NCI-H748 treated with DMSO at 0.1 percent for 48 hours (cell line): Measurements from ENCODE around the gene TSGA10.
"Not testable (repeated sequence)": the region's sequence is repeated elsewhere in the genome, so short reads cannot be mapped to it uniquely, and the experiment has no call there.

ENCODE experiments used
- DNase-seq: peaks from one replicate; lab custom pipeline; 2025; lab: John Stamatoyannopoulos, UW

Gene TSGA10

DNA sequence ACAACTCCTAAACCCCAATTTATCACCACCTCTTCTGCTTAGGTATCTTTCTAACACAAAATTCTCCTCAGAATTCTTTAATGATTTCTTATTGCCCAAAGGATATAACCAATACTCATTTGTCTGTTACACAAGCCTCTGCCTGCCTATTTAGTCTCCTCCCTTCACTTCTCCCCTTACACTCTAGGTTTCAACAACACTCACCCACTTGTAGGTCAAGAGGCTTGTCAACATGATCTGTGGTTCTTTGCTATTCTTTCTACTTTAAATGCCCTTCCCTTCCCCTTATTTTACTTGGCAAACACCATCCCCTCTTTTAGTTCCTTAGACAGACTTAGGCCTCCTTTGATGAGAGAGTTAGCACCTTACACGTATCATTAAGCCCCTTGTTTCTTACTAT, 82.2 kb downstream of the TSGA10 start:
- DNase-seq: no peak

DNA sequence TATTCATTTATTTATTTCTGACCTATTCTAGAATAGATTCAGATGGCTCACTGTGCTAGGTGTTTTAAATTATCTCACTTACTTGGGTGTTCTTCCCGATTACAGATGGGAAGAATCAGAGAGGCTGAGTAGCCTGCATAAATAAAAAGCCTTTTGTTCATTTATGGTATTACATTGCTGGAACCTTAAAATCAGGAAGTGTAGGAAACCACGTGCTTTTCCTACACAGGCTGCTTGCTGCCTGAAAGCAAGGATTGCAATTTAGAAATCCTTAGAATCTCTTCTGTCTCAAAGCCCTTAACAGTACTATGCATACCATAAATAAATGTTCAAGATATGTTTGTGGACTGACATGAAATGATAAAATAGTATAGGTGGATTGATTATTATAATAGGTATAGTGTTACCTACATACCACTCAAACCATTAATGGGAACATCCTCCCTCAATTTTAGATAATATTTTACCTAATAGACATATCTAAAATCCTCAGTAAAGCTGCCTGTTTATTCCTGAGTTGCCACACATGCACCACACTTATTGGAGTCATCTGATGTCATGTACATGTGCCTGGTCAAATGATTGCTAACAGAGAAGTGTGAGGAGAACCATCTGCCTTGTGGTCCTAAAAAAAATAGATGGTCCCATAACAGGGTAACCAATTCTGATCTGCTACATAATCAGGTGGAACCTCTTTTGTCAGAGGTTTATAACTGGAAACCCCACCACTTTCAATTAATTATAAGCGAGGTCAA, 86.7 kb downstream of the TSGA10 start:
- no peak for DNase-seq

DNA sequence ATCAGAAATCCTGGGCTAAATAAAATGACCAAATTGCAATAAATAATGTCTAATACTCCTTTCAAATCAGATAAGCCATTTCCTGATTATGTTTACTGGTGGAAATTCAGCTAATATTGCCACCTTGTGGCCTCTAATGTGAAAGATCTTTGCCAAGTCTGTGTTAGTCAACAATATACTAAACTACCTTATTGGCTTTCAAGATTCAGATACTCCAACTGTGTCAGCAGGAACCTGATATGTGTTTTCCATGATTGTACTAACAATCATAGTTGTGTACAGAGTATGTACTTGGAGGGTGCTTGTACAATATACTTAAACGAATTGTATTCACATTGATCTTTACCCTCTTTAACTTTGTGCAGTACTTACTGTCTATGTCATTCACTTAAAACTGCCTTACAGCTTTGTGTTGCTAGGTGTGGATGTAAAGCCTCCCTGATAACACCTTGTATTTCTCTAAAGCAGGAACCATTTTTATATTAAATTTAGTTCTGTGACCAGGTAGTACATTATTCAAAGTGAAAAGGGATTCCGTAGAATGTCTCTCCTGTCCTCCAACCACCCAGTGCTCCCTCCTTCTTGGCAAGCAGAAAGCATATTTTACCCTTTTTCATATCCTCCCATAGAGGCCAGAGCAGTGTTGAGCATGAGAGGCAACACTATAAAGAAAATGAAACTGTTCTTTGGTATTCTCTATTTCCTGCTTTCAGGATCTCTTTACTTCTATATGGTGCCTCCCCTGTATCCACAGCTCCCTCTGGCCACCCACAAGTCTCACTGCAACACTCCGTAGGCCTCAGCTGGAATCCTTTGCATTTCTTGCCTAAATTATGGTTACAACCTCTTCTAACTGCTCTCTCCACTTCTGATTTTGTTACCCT, 88.4 kb downstream of the TSGA10 start:
- DNase-seq: peak; percentile 45

DNA sequence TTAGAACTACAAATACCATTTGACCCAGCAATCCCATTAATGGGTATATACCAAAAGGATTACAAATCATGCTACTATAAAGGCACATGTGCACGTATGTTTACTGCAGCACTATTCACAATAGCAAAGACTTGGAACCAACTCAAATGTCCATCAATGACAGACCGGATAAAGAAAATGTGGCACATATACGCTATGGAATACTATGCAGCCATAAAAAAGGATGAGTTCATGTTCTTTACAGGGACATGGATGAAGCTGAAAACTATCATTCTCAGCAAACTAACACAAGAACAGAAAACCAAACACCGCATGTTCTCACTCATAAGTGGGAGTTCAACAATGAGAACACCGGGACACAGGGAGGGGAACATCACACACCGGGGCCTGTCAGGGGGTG, 105.6 kb downstream of the TSGA10 start:
- DNase-seq: not testable (repeated sequence)

DNA sequence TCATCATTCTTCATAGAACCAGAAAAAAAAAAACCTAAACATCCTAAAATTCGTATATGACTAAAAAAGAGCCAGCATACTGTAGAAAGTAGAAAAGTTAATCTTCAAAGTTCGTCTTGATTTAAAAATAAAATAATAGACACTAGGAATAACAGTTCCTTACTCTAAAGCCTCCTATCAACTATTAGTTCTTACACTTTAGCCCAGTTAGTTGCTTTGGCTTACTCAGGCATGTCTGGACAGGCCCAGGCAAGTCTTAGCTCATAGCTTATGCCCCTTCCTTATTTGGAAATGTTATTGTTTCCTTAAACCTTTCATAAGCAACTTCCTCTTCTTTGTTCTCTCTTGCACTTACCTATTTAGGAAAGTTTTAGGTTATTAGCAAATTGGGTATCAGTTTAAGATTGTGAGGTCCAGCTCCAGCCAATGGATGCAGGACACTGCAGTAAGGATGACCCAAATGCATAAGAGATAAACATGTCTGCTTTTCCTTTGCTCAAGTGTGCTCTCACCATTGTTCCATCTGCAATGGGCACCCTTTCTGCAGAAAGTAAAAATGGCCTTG, 113.9 kb downstream of the TSGA10 start:
- not testable (repeated sequence) for DNase-seq

DNA sequence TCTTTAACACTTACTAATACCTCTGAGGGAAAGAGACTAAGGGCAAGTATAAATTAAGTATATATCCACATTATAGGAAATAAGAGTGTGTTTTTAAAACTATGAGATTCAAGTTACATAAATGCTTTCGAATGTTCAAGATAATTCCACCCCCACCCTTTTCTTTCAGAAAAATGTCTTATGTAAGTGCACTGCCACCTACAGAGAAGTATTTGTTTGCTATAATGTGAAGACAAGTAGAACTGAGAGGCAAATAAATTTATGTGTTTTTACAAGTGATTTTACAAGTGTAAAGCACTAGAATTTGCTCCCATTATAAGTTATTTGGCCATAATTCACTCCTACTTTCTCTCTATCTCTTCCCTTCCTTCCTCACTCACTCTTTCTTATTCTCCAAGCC, 118.8 kb downstream of the TSGA10 start:
- no peak for DNase-seq

DNA sequence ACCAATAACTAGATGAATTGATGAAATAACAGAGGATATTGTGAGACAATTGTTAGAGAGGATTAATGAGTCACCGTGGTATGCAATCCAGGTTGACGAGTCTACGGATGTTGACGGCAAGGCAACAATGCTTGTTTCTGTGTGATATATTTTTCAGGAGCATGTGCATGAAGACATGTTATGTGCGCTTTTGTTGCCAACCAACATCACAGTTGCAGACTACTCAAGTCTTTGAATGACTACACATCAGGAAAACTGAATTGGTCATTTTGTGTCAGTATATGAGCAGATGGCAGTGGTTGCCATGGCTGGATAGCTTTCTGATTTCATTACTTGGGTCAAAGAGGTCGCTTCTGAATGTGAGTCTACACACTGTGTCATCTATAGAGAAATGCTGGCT, 122.0 kb downstream of the TSGA10 start:
- DNase-seq: no peak

DNA sequence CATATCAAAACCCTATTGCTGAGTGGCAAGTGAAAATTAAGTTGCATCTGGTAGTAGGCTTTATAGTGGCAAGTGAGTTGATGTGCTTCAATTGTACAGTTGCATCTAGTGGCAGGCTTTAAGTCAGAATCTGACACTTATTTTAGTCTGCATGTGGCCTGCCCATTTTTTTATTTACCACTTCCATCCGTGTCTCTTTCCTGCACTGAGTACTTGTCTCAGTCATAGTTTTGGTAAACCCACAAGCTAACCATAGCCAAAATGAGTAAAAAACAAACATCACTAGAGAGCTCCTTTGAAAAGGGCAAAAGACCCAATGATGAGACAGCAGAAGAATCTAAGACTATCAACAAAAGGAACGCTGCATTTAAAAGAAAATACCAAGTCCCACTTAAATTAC, 122.7 kb downstream of the TSGA10 start:
- DNase-seq: no peak

DNA sequence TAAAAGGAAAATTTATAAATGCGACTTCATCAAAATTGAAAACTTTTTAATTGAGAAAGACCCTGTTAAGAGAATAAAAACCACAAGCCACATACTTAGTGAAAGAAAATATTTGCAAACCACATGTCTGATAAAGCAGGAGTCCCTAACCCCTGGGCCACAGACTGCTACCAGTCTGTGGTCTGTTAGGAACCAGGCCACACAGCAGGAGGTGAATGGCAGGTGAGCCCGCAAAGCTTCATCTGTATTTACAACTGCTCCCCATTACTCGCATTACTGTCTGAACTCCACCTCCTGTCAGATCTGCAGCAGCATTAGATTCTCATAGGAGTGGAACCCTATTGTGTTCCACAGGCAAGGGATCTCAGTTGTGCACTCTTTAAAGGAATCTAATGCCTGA, 123.3 kb downstream of the TSGA10 start:
- no peak for DNase-seq

DNA sequence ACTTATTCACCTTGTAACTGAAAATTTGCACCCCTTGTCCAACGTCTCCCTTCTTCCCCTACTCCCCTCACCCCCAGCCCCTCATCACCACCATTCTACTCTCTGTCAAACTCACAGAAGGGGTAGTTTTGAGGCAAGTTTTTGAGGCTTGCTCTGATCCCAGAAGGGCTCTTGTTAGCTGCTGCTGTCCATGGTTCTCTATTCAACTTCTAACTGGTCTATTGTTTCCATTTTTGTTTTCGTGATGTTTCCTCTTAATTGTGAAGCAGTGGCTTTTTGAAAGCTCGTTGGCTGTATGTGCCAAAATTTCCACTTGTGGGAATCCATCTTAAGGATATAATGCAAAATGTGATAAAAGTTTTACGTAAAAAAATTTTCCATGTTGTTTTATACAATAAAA, 126.2 kb downstream of the TSGA10 start:
- DNase-seq: no peak

DNA sequence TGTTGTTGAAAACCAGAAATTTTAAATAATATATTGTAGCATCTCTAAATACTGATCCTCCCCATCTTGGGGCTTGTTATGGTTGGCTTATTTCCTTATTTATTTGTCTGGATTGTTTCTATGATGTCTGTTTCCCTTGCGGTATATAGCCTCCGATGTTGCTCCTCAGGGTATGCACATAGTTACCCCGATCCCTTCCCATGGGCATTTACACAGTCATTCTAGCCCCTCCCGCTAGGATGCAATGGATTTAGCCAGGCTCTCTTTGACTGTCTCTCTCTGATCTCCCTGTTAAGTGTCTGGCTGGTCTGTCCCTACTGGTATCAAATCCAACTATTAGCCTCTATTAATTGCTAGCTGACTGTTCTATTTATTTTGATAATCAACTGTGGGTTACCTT, 126.9 kb downstream of the TSGA10 start:
- DNase-seq: no peak

DNA sequence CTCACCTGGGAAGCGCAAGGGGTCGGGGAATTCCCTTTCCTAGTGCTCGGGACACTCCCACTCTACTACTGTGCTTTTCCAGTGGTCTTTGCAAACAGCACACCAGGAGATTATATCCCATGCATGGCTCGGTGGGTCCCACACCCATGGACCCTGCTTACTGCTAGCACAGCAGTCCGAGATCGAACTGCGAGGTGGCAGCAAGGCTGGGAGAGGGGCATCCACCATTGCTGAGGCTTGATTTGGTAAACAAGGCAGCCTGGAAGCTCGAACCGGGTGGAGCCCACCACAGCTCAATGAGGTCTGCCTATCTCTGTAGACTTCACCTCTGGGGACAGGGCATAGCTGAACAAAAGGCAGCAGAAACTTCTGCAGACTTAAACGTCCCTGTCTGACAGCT, 154.0 kb downstream of the TSGA10 start:
- no peak for DNase-seq

DNA sequence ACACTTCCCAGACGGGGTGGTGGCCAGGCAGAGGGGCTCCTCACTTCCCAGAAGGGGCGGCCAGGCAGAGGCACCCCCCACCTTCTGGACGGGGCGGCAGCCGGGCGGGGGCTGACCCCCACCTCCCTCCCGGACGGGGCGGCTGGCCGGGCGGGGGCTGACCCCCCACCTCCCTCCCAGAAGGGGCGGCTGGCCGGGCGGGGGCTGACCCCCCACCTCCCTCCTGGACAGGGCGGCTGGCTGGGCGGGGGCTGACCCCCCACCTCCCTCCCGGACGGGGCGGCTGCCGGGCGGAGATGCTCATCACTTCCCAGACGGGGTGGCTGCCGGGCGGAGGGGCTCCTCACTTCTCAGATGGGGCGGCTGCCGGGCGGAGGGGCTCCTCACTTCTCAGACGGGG, 166.0 kb downstream of the TSGA10 start:
- DNase-seq: not testable (repeated sequence)

DNA sequence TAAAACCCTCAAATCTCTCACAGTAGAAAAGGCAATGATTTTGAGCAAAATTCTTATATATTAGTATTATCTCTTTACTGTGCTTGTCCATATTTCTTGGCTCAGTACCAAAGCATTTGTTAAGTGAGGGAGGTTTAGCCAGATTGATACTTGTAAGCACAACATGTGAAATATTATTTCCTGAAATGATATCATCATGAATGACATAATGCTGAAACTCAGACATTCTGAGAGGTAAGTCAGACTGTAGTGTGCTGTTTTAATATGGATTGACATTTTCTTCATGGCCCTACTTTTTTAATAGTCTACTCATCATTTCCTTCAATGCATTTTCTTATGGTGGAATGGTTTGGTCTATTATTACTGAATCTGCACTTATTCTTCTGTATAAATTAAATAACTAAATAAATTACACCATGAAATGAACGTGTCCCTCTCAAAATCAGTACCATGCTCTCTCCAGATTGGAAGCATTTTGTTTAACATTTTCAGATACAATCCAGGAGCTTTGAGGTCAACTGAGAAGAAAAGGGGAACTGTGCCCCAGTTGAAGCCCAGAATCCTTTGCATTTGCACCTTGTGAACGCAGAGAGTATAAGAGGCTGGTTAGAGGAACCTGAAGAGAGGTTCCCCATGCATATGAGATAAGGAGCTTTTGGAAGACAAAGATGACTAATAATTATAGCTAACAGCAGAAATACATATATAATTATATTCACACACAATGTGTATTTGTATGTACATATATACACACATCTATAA, 168.7 kb downstream of the TSGA10 start:
- DNase-seq: no peak

DNA sequence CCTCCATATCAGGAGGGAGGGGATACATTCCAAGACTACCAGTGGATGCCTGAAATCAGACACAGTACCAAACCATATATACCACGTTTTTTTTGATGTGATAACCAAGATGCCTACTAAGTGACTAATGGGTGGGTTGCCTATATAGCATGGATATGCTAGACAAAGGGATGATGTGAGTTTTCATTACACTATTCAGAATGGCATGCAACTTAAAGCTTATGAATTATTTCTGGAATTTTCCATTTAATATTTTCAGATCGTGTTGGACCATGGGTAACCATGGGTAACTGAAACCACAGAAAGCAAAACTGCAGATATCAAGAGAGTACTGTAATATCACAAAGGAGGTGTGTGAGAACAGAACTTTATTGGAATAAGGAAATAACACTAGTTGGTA, 179.1 kb downstream of the TSGA10 start:
- DNase-seq: no peak

DNA sequence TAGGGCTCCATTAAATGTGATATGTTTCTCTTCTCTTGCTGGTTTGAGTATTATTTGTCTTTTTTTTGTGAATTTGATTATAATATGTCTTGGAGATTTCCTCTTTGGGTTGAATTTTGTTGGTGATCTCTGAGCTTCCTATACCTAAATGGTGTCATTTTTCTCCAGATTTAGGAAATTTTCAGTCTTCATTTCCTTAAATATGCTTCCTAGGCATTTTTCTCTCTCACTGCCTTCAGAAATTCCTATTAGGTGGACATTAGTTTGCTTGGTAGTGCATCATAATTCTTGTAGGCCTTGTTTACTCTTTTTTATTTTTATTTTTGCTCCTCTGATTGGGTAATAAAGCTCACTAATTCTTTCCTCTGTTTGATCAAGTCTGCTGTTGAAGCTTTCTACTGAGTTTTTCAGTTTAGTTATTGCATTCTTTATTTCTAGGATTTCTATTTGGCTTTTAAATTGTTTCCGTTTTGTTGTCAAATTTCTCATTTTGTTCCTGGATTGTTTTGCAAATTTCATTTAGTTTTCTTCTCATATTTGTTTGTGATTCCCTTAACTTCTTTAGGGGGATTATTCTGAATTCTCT, 182.1 kb downstream of the TSGA10 start:
- no peak for DNase-seq

DNA sequence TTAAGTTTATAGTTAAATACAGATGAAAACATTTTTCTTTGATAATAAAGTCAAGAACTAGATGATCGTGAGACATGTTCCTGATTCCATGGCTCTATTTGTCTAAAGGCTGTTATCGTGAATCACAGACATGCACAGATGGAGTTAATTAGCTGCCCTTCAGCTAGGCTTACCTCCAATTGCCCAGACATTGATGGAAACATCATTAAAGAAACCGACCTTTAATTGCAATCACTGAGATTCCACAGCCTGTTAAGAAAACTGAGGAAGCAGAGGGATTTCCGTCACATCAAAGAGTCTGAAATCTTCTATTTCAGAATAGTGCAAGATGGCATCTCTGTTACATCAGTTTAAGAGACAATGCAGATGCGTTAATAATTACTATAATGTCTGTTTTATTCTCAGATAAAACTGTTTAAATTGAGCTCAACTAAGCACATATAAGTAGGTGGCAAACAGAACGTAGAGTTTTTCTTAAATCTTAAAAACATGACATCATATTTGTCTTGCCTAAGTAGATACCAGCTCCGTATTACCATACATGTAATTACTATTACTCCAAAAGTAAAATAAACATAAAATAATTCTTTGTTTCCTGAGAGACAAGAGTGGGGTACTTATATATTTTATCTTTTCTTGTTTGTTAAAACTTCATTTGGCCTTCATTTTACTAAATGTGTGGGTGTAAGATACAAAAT, 194.8 kb downstream of the TSGA10 start:
- DNase-seq: no peak

DNA sequence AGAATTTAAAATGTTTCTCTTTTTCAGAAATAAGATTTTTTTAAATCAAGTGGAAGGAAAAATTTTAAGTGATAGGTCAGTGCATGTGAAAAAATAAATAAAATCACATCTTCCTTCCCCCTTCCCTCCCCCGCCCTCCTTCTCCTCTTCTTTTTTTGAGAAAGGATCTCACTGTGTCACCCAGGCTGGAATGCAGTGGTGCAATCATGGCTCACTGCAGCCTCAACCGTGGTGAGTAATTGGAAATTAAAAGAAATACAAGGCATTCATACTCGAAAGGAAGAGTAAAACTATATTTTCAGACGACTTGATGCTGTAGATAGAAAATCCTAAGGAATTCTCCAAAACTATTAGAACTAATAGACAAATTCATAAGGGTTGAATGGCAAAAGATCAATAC, 201.8 kb downstream of the TSGA10 start:
- no peak for DNase-seq

DNA sequence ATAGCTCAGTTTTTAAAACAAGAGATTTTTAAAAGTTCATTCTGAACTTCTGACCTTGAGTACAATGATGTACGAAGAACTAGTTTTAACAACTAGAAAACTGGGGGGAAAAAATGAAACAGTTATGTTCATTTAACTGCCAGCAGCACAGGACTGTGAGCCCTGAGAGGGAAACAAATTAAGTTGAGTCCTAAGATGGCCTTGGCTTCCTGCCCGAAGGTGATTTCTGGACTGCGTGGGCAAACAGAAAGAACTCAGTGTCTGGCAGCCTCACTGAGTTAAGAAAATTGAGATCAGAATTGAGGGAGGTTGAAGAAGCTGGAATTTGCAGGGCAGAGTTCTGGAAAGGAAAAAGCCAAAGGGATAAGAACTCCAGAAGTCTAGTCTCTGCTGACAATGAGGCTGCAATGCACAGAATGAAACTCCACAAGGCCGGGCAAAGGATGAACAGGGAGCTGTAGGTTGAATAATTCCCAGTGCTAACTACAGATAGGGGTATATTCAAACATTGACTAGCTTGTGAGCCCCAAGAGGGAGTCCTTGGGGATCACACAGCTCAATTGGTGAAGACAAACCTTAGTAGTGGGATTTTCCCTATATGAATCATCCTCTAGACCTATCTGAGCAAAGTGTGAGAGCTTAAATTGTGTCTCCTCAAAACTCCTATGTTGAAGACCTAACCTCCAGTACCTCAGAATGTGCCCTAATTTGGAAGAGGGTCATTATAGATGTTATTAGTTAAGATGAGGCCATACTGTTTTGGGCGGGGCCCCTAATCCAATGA, 205.6 kb downstream of the TSGA10 start:
- DNase-seq: no peak

DNA sequence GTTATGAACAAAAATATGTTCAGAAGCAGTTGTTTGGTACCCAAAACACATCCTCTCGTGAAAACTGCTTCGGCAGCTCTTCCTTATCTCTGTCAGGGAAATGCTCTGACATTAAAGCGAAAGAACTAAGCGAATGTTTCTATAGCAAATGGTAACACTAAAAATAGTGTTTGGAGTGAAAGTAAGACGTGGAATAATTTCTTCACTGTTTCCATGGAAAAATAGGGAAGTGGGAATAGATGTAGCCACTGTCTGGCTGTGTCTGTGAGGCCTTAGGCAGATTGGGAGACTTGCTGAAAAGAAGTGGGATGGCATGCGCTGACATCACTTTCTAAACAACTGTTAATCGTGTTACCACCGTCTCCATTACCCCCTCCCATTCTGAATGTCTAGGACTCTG, 207.2 kb downstream of the TSGA10 start:
- no peak for DNase-seq
